PFSK-1 (cell line): ENCODE measurements around the gene VCAM1.

Source experiments
- FOXP2 ChIP-seq: optimal IDR thresholded peaks from 2 replicates; pipeline ENCODE3; 2011; ENCODE audit warnings: borderline replicate concordance, control low read depth, inconsistent platforms; ENCODE audit not compliant: insufficient read depth; ENCODE audit errors: extremely low read length, extremely low read depth
- POLR2AphosphoS5 ChIP-seq: IDR thresholded peaks from 2 replicates; pipeline ENCODE4 v1.6.1; 2012; ENCODE audit warnings: low read depth, mild to moderate bottlenecking, control low read depth, low read length, moderate library complexity
- SIN3A ChIP-seq: IDR thresholded peaks from 2 replicates; pipeline ENCODE4 v1.6.1; 2012; ENCODE audit warnings: mild to moderate bottlenecking, low read length, moderate library complexity, borderline replicate concordance; ENCODE audit not compliant: insufficient read depth
- TAF1 ChIP-seq: IDR thresholded peaks from 2 replicates; pipeline ENCODE4 v1.6.1; 2012; ENCODE audit warnings: low read length, control low read depth, borderline replicate concordance; ENCODE audit not compliant: insufficient read depth
- TF ChIP-seq, protein P1 (sequence below), 2 experiments: IDR thresholded peaks; 2 replicates each; pipeline versions ENCODE4 v1.6.1 to v1.8.0; 2011 to 2012; ENCODE audit warnings: low read depth in 2 of 2, low read length in 2 of 2, control low read depth in 1 of 2, inconsistent platforms in 1 of 2, mild to moderate bottlenecking in 1 of 2, moderate library complexity in 1 of 2; ENCODE audit not compliant: insufficient read depth in 1 of 2

The VCAM1 gene

DNA sequence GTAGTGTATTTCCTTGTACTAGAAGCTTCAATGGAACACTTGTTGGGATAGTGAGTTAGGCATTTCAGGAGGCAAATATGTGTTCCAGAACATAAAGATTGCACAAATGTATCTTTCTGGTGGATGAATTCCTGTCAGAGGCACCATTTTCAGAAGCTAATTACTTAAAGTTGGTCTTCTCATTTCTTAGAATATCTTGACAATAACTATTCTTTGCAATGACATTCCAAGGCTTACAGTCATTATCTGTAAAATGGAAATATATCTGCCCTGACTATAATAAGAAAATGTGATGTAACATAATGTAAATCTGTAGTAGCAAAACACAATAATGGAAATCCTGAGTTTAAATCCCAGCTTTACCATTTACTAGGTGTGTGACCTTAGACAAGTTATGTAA is 2.7 kb downstream of the VCAM1 start:
- TF ChIP-seq POLR2AphosphoS5 (no peak), TAF1 (no peak), FOXP2 (no peak), SIN3A (no peak)
- TF ChIP-seq, protein P1, sequence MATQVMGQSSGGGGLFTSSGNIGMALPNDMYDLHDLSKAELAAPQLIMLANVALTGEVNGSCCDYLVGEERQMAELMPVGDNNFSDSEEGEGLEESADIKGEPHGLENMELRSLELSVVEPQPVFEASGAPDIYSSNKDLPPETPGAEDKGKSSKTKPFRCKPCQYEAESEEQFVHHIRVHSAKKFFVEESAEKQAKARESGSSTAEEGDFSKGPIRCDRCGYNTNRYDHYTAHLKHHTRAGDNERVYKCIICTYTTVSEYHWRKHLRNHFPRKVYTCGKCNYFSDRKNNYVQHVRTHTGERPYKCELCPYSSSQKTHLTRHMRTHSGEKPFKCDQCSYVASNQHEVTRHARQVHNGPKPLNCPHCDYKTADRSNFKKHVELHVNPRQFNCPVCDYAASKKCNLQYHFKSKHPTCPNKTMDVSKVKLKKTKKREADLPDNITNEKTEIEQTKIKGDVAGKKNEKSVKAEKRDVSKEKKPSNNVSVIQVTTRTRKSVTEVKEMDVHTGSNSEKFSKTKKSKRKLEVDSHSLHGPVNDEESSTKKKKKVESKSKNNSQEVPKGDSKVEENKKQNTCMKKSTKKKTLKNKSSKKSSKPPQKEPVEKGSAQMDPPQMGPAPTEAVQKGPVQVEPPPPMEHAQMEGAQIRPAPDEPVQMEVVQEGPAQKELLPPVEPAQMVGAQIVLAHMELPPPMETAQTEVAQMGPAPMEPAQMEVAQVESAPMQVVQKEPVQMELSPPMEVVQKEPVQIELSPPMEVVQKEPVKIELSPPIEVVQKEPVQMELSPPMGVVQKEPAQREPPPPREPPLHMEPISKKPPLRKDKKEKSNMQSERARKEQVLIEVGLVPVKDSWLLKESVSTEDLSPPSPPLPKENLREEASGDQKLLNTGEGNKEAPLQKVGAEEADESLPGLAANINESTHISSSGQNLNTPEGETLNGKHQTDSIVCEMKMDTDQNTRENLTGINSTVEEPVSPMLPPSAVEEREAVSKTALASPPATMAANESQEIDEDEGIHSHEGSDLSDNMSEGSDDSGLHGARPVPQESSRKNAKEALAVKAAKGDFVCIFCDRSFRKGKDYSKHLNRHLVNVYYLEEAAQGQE (IDR thresholded peaks at IDR 0.05; ENCODE audit: insufficient read depth in 1 of 2, low read depth in 2 of 2, low read length in 2 of 2): no peak

DNA sequence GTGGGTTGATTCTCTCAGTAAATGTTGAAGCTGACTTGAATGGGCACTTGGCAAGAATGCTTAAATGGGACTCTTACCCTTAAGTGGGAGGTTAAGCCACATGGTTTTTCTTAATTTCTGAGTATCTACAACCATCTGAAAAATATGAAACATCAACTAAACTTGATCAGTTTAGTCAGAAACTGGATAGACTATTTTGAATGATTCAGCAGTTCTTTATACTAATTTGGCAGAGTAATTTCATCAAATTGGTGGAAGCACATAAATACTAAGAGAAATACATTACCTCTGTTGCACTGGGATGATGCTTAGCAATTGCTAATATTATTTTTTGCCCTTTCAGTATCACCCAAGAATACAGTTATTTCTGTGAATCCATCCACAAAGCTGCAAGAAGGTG is 4.7 kb downstream of the VCAM1 start:
- TF ChIP-seq POLR2AphosphoS5 (no peak), TAF1 (no peak), SIN3A (no peak), FOXP2 (no peak)
- TF ChIP-seq, protein P1 (IDR thresholded peaks at IDR 0.05; ENCODE audit: insufficient read depth in 1 of 2, low read depth in 2 of 2, low read length in 2 of 2): no peak

DNA sequence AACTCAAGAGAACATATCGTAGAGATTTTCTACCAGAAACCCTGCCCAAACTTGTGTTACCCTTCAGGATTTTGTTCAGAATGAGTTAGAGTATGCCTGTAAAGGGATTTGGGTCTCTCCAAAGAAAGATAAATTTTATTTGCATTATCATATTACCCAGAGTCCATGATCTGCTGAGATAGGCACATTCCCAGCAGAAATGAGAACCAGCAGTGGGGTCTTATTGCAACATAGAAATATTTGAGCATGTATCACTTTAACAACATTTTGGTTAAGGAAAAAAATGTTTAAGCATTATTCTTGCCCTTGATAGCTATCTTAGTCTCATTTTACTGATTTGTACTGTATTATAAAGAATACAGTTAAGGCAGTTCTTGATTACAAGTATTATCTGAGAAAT is 10.6 kb downstream of the VCAM1 start:
- TF ChIP-seq TAF1: no peak
- TF ChIP-seq FOXP2: no peak
- TF ChIP-seq, protein P1 (IDR thresholded peaks at IDR 0.05; ENCODE audit: insufficient read depth in 1 of 2, low read depth in 2 of 2, low read length in 2 of 2): no peak
- TF ChIP-seq POLR2AphosphoS5: no peak
- no peak for TF ChIP-seq SIN3A

DNA sequence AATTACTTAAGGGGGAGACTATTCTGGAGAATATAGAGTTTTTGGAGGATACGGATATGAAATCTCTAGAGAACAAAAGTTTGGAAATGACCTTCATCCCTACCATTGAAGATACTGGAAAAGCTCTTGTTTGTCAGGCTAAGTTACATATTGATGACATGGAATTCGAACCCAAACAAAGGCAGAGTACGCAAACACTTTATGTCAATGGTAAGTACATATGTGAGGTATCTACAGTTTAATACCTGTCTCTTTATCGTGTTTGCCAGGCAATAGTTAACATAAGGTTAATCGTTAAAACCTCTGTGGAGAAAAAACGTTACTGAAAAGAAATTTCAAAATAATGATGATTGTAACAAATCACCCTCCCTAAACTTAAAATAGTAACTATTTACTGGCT is 11.8 kb downstream of the VCAM1 start:
- no peak for TF ChIP-seq FOXP2
- TF ChIP-seq, protein P1 (IDR thresholded peaks at IDR 0.05; ENCODE audit: insufficient read depth in 1 of 2, low read depth in 2 of 2, low read length in 2 of 2): no peak
- TF ChIP-seq SIN3A: no peak
- no peak for TF ChIP-seq TAF1
- no peak for TF ChIP-seq POLR2AphosphoS5

DNA sequence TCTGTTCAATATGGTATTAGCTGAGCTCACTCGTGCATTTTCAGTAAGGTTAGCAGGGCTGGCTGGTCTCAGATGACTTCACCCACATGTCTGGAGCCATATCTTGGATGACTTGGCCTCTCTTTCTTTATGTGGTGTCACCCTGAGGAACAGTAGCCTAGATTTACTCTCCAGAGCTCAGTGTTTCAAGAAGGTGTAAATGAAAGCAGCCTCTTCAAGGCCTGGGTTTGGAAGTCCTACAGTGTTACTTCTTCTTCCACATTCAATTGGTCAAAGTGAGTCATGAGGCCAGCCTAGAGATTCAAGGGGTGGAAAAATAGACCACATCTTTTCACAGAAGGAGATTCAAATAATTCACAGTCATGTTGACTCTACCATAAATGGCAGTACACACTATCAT is 12.2 kb downstream of the VCAM1 start:
- TF ChIP-seq FOXP2 (no peak), TAF1 (no peak), SIN3A (no peak), POLR2AphosphoS5 (no peak)
- TF ChIP-seq, protein P1 (IDR thresholded peaks at IDR 0.05; ENCODE audit: insufficient read depth in 1 of 2, low read depth in 2 of 2, low read length in 2 of 2): no peak
